Endothelial cell (in vitro differentiated cells): Measurements from ENCODE around the gene FOXD1. TPM values are rescaled to one million over a fixed set of nuclear protein-coding genes. Genes with fewer than 3 reads are reported as not detected.
"Not testable (repeated sequence)": the region's sequence is repeated elsewhere in the genome, so short reads cannot be mapped to it uniquely, and the experiment has no call there.

Experiments used
- DNase-seq: peaks from one replicate; pipeline ENCODE4 v3.0.0; 2021; ENCODE audit warnings: low spot score
- H3K27ac Mint-ChIP-seq: one replicate; pipeline ENCODE4 v1.8.0; 2021; ENCODE audit warnings: mixed read lengths, inconsistent platforms; ENCODE audit not compliant: unreplicated experiment
- H3K27me3 Mint-ChIP-seq: one replicate; pipeline ENCODE4 v1.8.0; 2021; ENCODE audit warnings: mild to moderate bottlenecking, moderate library complexity, mixed read lengths, inconsistent platforms; ENCODE audit not compliant: unreplicated experiment
- H3K36me3 Mint-ChIP-seq: one replicate; pipeline ENCODE4 v1.8.0; 2021; ENCODE audit warnings: mild to moderate bottlenecking, low read depth, mixed read lengths, inconsistent platforms; ENCODE audit not compliant: unreplicated experiment
- H3K4me1 Mint-ChIP-seq: one replicate; pipeline ENCODE4 v1.8.0; 2021; ENCODE audit warnings: mild to moderate bottlenecking, mixed read lengths, inconsistent platforms; ENCODE audit not compliant: unreplicated experiment
- H3K4me3 Mint-ChIP-seq: one replicate; pipeline ENCODE4 v1.8.0; 2021; ENCODE audit warnings: mild to moderate bottlenecking, mixed read lengths, inconsistent platforms; ENCODE audit not compliant: unreplicated experiment
- H3K9me3 Mint-ChIP-seq: one replicate; pipeline ENCODE4 v1.8.0; 2021; ENCODE audit warnings: mixed read lengths, inconsistent platforms; ENCODE audit not compliant: unreplicated experiment
- CTCF ChIP-seq: fragments of 200-600 bp; sonication (generic); IDR thresholded peaks from one replicate; pipeline ENCODE4 v1.5.0; 2021; ENCODE audit warnings: antibody characterized with exemption; ENCODE audit not compliant: unreplicated experiment
- total RNA-seq: library from RNA; stranded (reverse); fragmentation: NEBNext Ultra II Directional; extraction: Animal tissue kit (Norgen Biotek cat#: 25700); gene quantifications from one replicate; pipeline ENCODE4 v1.2.1, GENCODE V29; 2021; ENCODE audit not compliant: unreplicated experiment

FOXD1 gene
- total RNA-seq, 1 donor from 2014 or later = 0.33 TPM

- Mint-ChIP-seq H3K36me3 (no peaks in the 10 kb centered on the region), H3K4me1 (no peaks in the 10 kb centered on the region), H3K9me3 (no peaks in the 10 kb centered on the region), H3K27me3 (no peaks in the 10 kb centered on the region), H3K27ac (no peak overlapping the region), H3K4me3 (no peak overlapping the region)
- no peak for DNase-seq
- TF ChIP-seq CTCF = no peak
Measured at GRCh38 chr5:73480500-73480899, 31.9 kb upstream of the FOXD1 start.

GRCh38 chr5:73472116-73472515 lies 23.5 kb upstream of the FOXD1 start:
- Mint-ChIP-seq H3K27me3 (no peaks in the 10 kb centered on the region), H3K4me1 (peaks cover 9% of the 10 kb centered on the region), H3K36me3 (no peaks in the 10 kb centered on the region), H3K4me3 (no peak overlapping the region), H3K9me3 (no peaks in the 10 kb centered on the region), H3K27ac (no peak overlapping the region)
- DNase-seq = no peak
- no peak for TF ChIP-seq CTCF

- no peak for DNase-seq
- Mint-ChIP-seq H3K9me3 (no peaks in the 10 kb centered on the region), H3K36me3 (no peaks in the 10 kb centered on the region), H3K27ac (no peak overlapping the region), H3K4me3 (no peak overlapping the region), H3K27me3 (no peaks in the 10 kb centered on the region), H3K4me1 (peaks cover 9% of the 10 kb centered on the region)
- TF ChIP-seq CTCF = no peak
Measured at GRCh38 chr5:73471654-73472053, 23.1 kb upstream of the FOXD1 start.

GRCh38 chr5:73469878-73470277 lies 21.3 kb upstream of the FOXD1 start:
- no peaks in the 10 kb centered on the region for H3K27me3 Mint-ChIP-seq
- no peak overlapping the region for H3K27ac Mint-ChIP-seq
- no peak for TF ChIP-seq CTCF
- DNase-seq = no peak
- no peak overlapping the region for H3K4me3 Mint-ChIP-seq
- peaks cover 9% of the 10 kb centered on the region for H3K4me1 Mint-ChIP-seq
- no peaks in the 10 kb centered on the region for H3K9me3 Mint-ChIP-seq
- H3K36me3 Mint-ChIP-seq = no peaks in the 10 kb centered on the region

- not testable (repeated sequence) for H3K27me3 Mint-ChIP-seq, H3K27ac Mint-ChIP-seq, H3K9me3 Mint-ChIP-seq, H3K36me3 Mint-ChIP-seq, DNase-seq, H3K4me1 Mint-ChIP-seq, H3K4me3 Mint-ChIP-seq
Measured at GRCh38 chr5:73468638-73469037, 20.1 kb upstream of the FOXD1 start.
